Peyer's patch (tissue), 4 donors: Measurements from ENCODE around the gene LPO.

Source experiments
- POLR2A ChIP-seq, 2 donors: fragments of 450-650 bp; IDR thresholded peaks; one replicate each; pipeline ENCODE4 v1.5.1; 2017; ENCODE audit warnings: antibody characterized with exemption in 2 of 2, mild to moderate bottlenecking in 2 of 2, moderate library complexity in 2 of 2
- TF ChIP-seq, protein P1 (sequence below), 6 experiments: fragments of 450-650 bp in 4 of 6; fragments of 200-600 bp in 2 of 6; sonication (generic) in 1 of 6; IDR thresholded peaks; one replicate each; pipeline ENCODE4 v1.5.1; 2017 to 2019; ENCODE audit warnings: antibody characterized with exemption in 6 of 6, mild to moderate bottlenecking in 3 of 6, moderate library complexity in 1 of 6

DNA sequence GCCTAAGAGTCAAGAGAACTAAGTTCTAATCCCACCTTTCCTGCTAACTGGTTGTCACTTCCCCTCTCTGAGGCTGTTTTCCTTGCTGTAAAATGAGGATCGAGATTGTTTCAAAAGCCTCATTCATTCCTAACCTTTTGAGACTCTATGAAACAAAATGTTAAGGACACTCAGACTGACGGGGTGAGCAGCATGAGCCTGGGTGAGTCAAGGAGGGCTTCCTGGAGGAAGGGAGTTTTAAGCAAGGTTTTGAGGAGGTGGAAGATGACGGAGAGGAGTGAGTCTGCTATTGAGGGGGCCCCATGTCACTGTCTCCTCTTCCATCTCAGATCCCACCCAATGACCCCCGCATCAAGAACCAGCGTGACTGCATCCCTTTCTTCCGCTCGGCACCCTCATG is 41.8 kb upstream of the LPO start:
- TF ChIP-seq, protein P1, sequence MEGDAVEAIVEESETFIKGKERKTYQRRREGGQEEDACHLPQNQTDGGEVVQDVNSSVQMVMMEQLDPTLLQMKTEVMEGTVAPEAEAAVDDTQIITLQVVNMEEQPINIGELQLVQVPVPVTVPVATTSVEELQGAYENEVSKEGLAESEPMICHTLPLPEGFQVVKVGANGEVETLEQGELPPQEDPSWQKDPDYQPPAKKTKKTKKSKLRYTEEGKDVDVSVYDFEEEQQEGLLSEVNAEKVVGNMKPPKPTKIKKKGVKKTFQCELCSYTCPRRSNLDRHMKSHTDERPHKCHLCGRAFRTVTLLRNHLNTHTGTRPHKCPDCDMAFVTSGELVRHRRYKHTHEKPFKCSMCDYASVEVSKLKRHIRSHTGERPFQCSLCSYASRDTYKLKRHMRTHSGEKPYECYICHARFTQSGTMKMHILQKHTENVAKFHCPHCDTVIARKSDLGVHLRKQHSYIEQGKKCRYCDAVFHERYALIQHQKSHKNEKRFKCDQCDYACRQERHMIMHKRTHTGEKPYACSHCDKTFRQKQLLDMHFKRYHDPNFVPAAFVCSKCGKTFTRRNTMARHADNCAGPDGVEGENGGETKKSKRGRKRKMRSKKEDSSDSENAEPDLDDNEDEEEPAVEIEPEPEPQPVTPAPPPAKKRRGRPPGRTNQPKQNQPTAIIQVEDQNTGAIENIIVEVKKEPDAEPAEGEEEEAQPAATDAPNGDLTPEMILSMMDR (IDR thresholded peaks at IDR 0.05) = no peak
- no peak for TF ChIP-seq POLR2A (IDR thresholded peaks at IDR 0.05)
